Fibroblast of lung (primary cell): ENCODE results near the gene TMC6.

ENCODE experiments used
- EZH2 ChIP-seq: IDR thresholded peaks from 2 replicates; pipeline ENCODE4 v1.5.1; 2012; ENCODE audit warnings: low read length, control low read depth, mild to moderate bottlenecking; ENCODE audit errors: missing control alignments
- TF ChIP-seq, protein P1 (sequence below), 2 donors: IDR thresholded peaks in 1 of 2; conservative IDR thresholded peaks in 1 of 2; 1 replicate in 1 of 2; 2 replicates in 1 of 2; pipeline ENCODE4 v1.5.1; 2011 to 2012; ENCODE audit warnings: low read length in 2 of 2, control low read depth in 1 of 2, inconsistent platforms in 1 of 2, low read depth in 1 of 2, mild to moderate bottlenecking in 1 of 2

DNA sequence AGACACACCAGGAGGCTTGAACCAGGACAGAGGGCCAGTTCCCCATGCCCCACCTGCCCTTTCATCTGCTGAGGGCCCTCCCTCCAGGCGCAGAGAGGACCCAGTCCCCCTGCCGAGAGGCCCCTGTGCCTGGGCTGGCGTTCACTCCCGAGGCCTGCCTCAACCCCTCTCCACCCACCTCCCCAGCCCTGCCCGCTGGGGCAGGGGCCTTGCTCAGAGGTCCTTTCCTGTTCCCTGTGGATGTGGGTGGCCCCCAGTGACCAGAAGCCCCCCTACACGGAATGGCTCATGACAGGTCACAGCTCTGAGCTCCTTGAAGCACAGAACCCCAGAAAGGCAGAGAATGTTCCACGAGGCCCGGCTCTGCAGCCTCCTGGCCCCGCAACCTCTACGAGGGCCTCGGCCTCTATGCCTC is 6.7 kb downstream of the TMC6 start:
- TF ChIP-seq, protein P1, sequence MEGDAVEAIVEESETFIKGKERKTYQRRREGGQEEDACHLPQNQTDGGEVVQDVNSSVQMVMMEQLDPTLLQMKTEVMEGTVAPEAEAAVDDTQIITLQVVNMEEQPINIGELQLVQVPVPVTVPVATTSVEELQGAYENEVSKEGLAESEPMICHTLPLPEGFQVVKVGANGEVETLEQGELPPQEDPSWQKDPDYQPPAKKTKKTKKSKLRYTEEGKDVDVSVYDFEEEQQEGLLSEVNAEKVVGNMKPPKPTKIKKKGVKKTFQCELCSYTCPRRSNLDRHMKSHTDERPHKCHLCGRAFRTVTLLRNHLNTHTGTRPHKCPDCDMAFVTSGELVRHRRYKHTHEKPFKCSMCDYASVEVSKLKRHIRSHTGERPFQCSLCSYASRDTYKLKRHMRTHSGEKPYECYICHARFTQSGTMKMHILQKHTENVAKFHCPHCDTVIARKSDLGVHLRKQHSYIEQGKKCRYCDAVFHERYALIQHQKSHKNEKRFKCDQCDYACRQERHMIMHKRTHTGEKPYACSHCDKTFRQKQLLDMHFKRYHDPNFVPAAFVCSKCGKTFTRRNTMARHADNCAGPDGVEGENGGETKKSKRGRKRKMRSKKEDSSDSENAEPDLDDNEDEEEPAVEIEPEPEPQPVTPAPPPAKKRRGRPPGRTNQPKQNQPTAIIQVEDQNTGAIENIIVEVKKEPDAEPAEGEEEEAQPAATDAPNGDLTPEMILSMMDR (conservative IDR thresholded peaks at IDR 0.05 in 1 of 2, IDR thresholded peaks at IDR 0.05 in 1 of 2; ENCODE audit: low read depth in 1 of 2, low read length in 2 of 2): no peak
- TF ChIP-seq EZH2: no peak
